Measurements from ENCODE around the gene RAMP1. TPM values are rescaled to one million over a fixed set of nuclear protein-coding genes. Genes with fewer than 3 reads are reported as not detected.

The RAMP1 gene
- total RNA-seq, 5 donors from 2014 or later (not counting 1 experiment from before 2014, with no cell fraction given), result 0.61 to 1.1 (median 0.95) TPM; not detected in 1

- Histone ChIP-seq H3K27me3 (replicated peaks in 1 of 2; ENCODE audit: control insufficient read depth in 2 of 2, extremely low read depth in 1 of 2, insufficient read depth in 2 of 2, low read length in 1 of 2) (no peaks in the 10 kb centered on the region), H3K4me3 (ENCODE audit: control insufficient read depth in 1 of 2, extremely low read depth in 1 of 2, low read length in 1 of 2) (no peak overlapping the region), H3K27ac (ENCODE audit: low read length) (no peak overlapping the region), H3K9me3 (no peaks in the 10 kb centered on the region), H3K4me1 (ENCODE audit: control insufficient read depth in 1 of 2, extremely low read depth in 1 of 2, insufficient read depth in 2 of 2, low read length in 2 of 2) (no peaks in the 10 kb centered on the region), H3K36me3 (ENCODE audit: control insufficient read depth in 2 of 2, extremely low read depth in 1 of 2, insufficient read depth in 1 of 2, low read length in 1 of 2) (no peaks in the 10 kb centered on the region)
- ChIA-PET POLR2A (no interaction called here), CTCF (no interaction called here)
- no peaks in the 10 kb centered on the region for H3K36me3 Mint-ChIP-seq
- WGBS (ENCODE audit: insufficient coverage), result no CpG with 5 or more reads among the region's 2 CpGs
- no peaks in the 10 kb centered on the region for H3K9me3 Mint-ChIP-seq
- H3K27me3 Mint-ChIP-seq, result no peaks in the 10 kb centered on the region
- no peak for ATAC-seq (replicated peaks in 1 of 4)
- DNase-seq, result no peak
- H3K27ac Mint-ChIP-seq, result no peak overlapping the region
- no peak overlapping the region for H3K4me3 Mint-ChIP-seq
- no peaks in the 10 kb centered on the region for H3K4me1 Mint-ChIP-seq
Measured at GRCh38 chr2:237823544-237823943, 35.9 kb upstream of the RAMP1 start.

- CTCF ChIA-PET, result no interaction called here
- Mint-ChIP-seq H3K27ac (no peak overlapping the region), H3K4me3 (no peak overlapping the region), H3K27me3 (no peaks in the 10 kb centered on the region), H3K4me1 (no peaks in the 10 kb centered on the region), H3K9me3 (no peaks in the 10 kb centered on the region), H3K36me3 (no peaks in the 10 kb centered on the region)
- DNase-seq (no peak), ATAC-seq (replicated peaks in 1 of 4) (no peak)
- H3K9me3 ChIP-seq, result no peaks in the 10 kb centered on the region
- no peak overlapping the region for H3K27ac ChIP-seq (ENCODE audit: low read length)
- POLR2A ChIA-PET, result no interaction called here
- 76% methylated on average over 5 of the region's 6 CpGs for WGBS (ENCODE audit: insufficient coverage)
- H3K4me3 ChIP-seq (ENCODE audit: control insufficient read depth in 1 of 2, extremely low read depth in 1 of 2, low read length in 1 of 2), result no peak overlapping the region
- H3K27me3 ChIP-seq (replicated peaks in 1 of 2; ENCODE audit: control insufficient read depth in 2 of 2, extremely low read depth in 1 of 2, insufficient read depth in 2 of 2, low read length in 1 of 2), result no peaks in the 10 kb centered on the region
- H3K36me3 ChIP-seq (ENCODE audit: control insufficient read depth in 2 of 2, extremely low read depth in 1 of 2, insufficient read depth in 1 of 2, low read length in 1 of 2), result no peaks in the 10 kb centered on the region
- H3K4me1 ChIP-seq (ENCODE audit: control insufficient read depth in 1 of 2, extremely low read depth in 1 of 2, insufficient read depth in 2 of 2, low read length in 2 of 2), result no peaks in the 10 kb centered on the region
Measured at GRCh38 chr2:237824085-237824484, 35.3 kb upstream of the RAMP1 start.

- no peaks in the 10 kb centered on the region for H3K36me3 ChIP-seq (ENCODE audit: control insufficient read depth in 2 of 2, extremely low read depth in 1 of 2, insufficient read depth in 1 of 2, low read length in 1 of 2)
- H3K4me3 Mint-ChIP-seq, result no peak overlapping the region
- H3K9me3 ChIP-seq, result no peaks in the 10 kb centered on the region
- no peaks in the 10 kb centered on the region for H3K27me3 ChIP-seq (replicated peaks in 1 of 2; ENCODE audit: control insufficient read depth in 2 of 2, extremely low read depth in 1 of 2, insufficient read depth in 2 of 2, low read length in 1 of 2)
- no peaks in the 10 kb centered on the region for H3K27me3 Mint-ChIP-seq
- no peak overlapping the region for H3K4me3 ChIP-seq (ENCODE audit: control insufficient read depth in 1 of 2, extremely low read depth in 1 of 2, low read length in 1 of 2)
- no CpG with 5 or more reads among the region's 3 CpGs for WGBS (ENCODE audit: insufficient coverage)
- no peak overlapping the region for H3K27ac ChIP-seq (ENCODE audit: low read length)
- CTCF ChIA-PET, result interaction anchor here in 1 of 2 donors (0.6 kb wide), 1 partner anchor 79 kb away, joined by 5 read pairs; no protein-coding TSS in a partner anchor
- POLR2A ChIA-PET, result interaction anchor here in 1 of 2 donors (0.6 kb wide), 1 partner anchor 74 kb away, joined by 13 read pairs; no protein-coding TSS in a partner anchor
- no peak overlapping the region for H3K27ac Mint-ChIP-seq
- H3K4me1 Mint-ChIP-seq, result no peaks in the 10 kb centered on the region
- DNase-seq (no peak), ATAC-seq (replicated peaks in 1 of 4) (no peak)
- H3K36me3 Mint-ChIP-seq, result no peaks in the 10 kb centered on the region
- H3K9me3 Mint-ChIP-seq, result no peaks in the 10 kb centered on the region
- H3K4me1 ChIP-seq (ENCODE audit: control insufficient read depth in 1 of 2, extremely low read depth in 1 of 2, insufficient read depth in 2 of 2, low read length in 2 of 2), result no peaks in the 10 kb centered on the region
Measured at GRCh38 chr2:237827421-237827987, 31.9 kb upstream of the RAMP1 start.

GRCh38 chr2:237830522-237830921 lies 28.9 kb upstream of the RAMP1 start:
- no peaks in the 10 kb centered on the region for H3K27me3 ChIP-seq (replicated peaks in 1 of 2; ENCODE audit: control insufficient read depth in 2 of 2, extremely low read depth in 1 of 2, insufficient read depth in 2 of 2, low read length in 1 of 2)
- H3K4me3 ChIP-seq (ENCODE audit: control insufficient read depth in 1 of 2, extremely low read depth in 1 of 2, low read length in 1 of 2), result no peak overlapping the region
- H3K9me3 Mint-ChIP-seq, result no peaks in the 10 kb centered on the region
- WGBS (ENCODE audit: insufficient coverage), result no CpG with 5 or more reads among the region's 2 CpGs
- CTCF ChIA-PET, result interaction anchor here in 1 of 2 donors (0.5 kb wide), 1 partner anchor 1825 kb away, joined by 4 read pairs; no protein-coding TSS in a partner anchor
- no peaks in the 10 kb centered on the region for H3K4me1 Mint-ChIP-seq
- H3K27me3 Mint-ChIP-seq, result no peaks in the 10 kb centered on the region
- no peaks in the 10 kb centered on the region for H3K9me3 ChIP-seq
- ATAC-seq (replicated peaks in 1 of 4) (no peak), DNase-seq (no peak)
- H3K27ac Mint-ChIP-seq, result no peak overlapping the region
- POLR2A ChIA-PET, result no interaction called here
- no peak overlapping the region for H3K27ac ChIP-seq (ENCODE audit: low read length)
- peaks cover 9% of the 10 kb centered on the region for H3K36me3 Mint-ChIP-seq
- H3K36me3 ChIP-seq (ENCODE audit: control insufficient read depth in 2 of 2, extremely low read depth in 1 of 2, insufficient read depth in 1 of 2, low read length in 1 of 2), result no peaks in the 10 kb centered on the region
- H3K4me3 Mint-ChIP-seq, result no peak overlapping the region
- no peaks in the 10 kb centered on the region for H3K4me1 ChIP-seq (ENCODE audit: control insufficient read depth in 1 of 2, extremely low read depth in 1 of 2, insufficient read depth in 2 of 2, low read length in 2 of 2)

GRCh38 chr2:237833546-237833945 lies 25.9 kb upstream of the RAMP1 start:
- ATAC-seq (replicated peaks in 1 of 4) (no peak), DNase-seq (no peak)
- POLR2A ChIA-PET, result no interaction called here
- H3K4me1 Mint-ChIP-seq, result no peaks in the 10 kb centered on the region
- CTCF ChIA-PET, result no interaction called here
- H3K27me3 Mint-ChIP-seq, result peaks cover 0 to 1% of the 10 kb centered on the region in 2 donors
- Histone ChIP-seq H3K4me1 (ENCODE audit: control insufficient read depth in 1 of 2, extremely low read depth in 1 of 2, insufficient read depth in 2 of 2, low read length in 2 of 2) (no peaks in the 10 kb centered on the region), H3K9me3 (no peaks in the 10 kb centered on the region), H3K4me3 (ENCODE audit: control insufficient read depth in 1 of 2, extremely low read depth in 1 of 2, low read length in 1 of 2) (no peak overlapping the region), H3K27ac (ENCODE audit: low read length) (no peak overlapping the region), H3K36me3 (ENCODE audit: control insufficient read depth in 2 of 2, extremely low read depth in 1 of 2, insufficient read depth in 1 of 2, low read length in 1 of 2) (no peaks in the 10 kb centered on the region), H3K27me3 (replicated peaks in 1 of 2; ENCODE audit: control insufficient read depth in 2 of 2, extremely low read depth in 1 of 2, insufficient read depth in 2 of 2, low read length in 1 of 2) (no peaks in the 10 kb centered on the region)
- H3K4me3 Mint-ChIP-seq, result no peak overlapping the region
- no peak overlapping the region for H3K27ac Mint-ChIP-seq
- H3K36me3 Mint-ChIP-seq, result peaks cover 16% of the 10 kb centered on the region
- WGBS (ENCODE audit: insufficient coverage), result no CpG with 5 or more reads among the region's 1 CpG
- no peaks in the 10 kb centered on the region for H3K9me3 Mint-ChIP-seq

GRCh38 chr2:237835372-237835771 lies 24.1 kb upstream of the RAMP1 start:
- no peaks in the 10 kb centered on the region for H3K36me3 ChIP-seq (ENCODE audit: control insufficient read depth in 2 of 2, extremely low read depth in 1 of 2, insufficient read depth in 1 of 2, low read length in 1 of 2)
- Mint-ChIP-seq H3K9me3 (no peaks in the 10 kb centered on the region), H3K4me1 (no peaks in the 10 kb centered on the region), H3K36me3 (peaks cover 16% of the 10 kb centered on the region), H3K27ac (no peak overlapping the region), H3K27me3 (peaks cover 0 to 3% of the 10 kb centered on the region in 2 donors), H3K4me3 (no peak overlapping the region)
- H3K4me3 ChIP-seq (ENCODE audit: control insufficient read depth in 1 of 2, extremely low read depth in 1 of 2, low read length in 1 of 2), result no peak overlapping the region
- H3K27me3 ChIP-seq (replicated peaks in 1 of 2; ENCODE audit: control insufficient read depth in 2 of 2, extremely low read depth in 1 of 2, insufficient read depth in 2 of 2, low read length in 1 of 2), result no peaks in the 10 kb centered on the region
- H3K4me1 ChIP-seq (ENCODE audit: control insufficient read depth in 1 of 2, extremely low read depth in 1 of 2, insufficient read depth in 2 of 2, low read length in 2 of 2), result no peaks in the 10 kb centered on the region
- WGBS (ENCODE audit: insufficient coverage), result 72% methylated on average over 2 of the region's 3 CpGs
- H3K9me3 ChIP-seq, result no peaks in the 10 kb centered on the region
- DNase-seq (no peak), ATAC-seq (replicated peaks in 1 of 4) (no peak)
- ChIA-PET POLR2A (interaction anchor here in 1 of 2 donors (0.6 kb wide), 1 partner anchor 406 kb away, joined by 18 read pairs; no protein-coding TSS in a partner anchor), CTCF (no interaction called here)
- no peak overlapping the region for H3K27ac ChIP-seq (ENCODE audit: low read length)
